Brain microvascular endothelial cell (primary cell): ENCODE measurements around the gene OR2V2.
"Not testable (repeated sequence)": the region's sequence is repeated elsewhere in the genome, so short reads cannot be mapped to it uniquely, and the experiment has no call there.

ENCODE experiments used
- DNase-seq: peaks from one replicate; pipeline ENCODE4 v3.0.0-alpha.2; 2020
- H3K27ac ChIP-seq: fragments of 250-450 bp; sonication (Bioruptor Pico); 2 replicates; pipeline ENCODE4 v1.5.1; 2020; ENCODE audit warnings: mild to moderate bottlenecking, moderate library complexity
- H3K27me3 ChIP-seq: fragments of 250-450 bp; sonication (Bioruptor Pico); replicated peaks from 2 replicates; pipeline ENCODE4 v1.5.1; 2020; ENCODE audit warnings: mild to moderate bottlenecking
- H3K36me3 ChIP-seq: fragments of 250-450 bp; sonication (Bioruptor Pico); replicated peaks from 2 replicates; pipeline ENCODE4 v1.5.1; 2020; ENCODE audit warnings: mild to moderate bottlenecking
- H3K4me3 ChIP-seq: 2 replicates; pipeline ENCODE4 v1.5.1; 2011; ENCODE audit warnings: low read depth, mild to moderate bottlenecking, control low read depth, low read length, moderate library complexity
- in situ Hi-C: cut with HindIII; loops from 2 replicates; pipeline ENCODE4 v1.10.0; 2017; ENCODE audit warnings: low sequenced_read_pairs, low pct_ligation_motif_present
- TF ChIP-seq, protein P1 (sequence below): IDR thresholded peaks from 2 replicates; pipeline ENCODE4 v1.5.1; 2011; ENCODE audit warnings: low read depth, mild to moderate bottlenecking, moderate library complexity, low read length, control low read depth, inconsistent platforms; ENCODE audit errors: missing control alignments

The OR2V2 gene

DNA sequence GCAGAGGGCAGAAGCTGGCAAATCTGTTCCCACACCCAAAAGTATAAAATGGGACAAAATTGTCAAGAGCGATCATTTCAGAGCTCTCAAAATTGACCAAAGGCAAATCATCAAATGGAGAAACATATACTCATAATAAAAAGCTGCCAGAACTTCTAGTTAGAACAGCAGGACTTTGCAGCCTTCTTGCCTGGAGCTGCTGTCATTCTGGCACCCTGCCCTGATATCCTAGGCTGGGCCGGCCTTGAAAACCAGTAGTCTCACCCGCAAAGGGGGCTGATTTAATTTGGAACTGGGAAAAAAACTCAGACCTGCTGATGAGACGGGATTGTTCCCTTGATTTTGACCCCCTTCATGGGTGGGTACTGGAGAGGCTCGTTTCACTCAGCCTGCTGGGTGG, 34.9 kb upstream of the OR2V2 start:
- peaks cover 11% of the 10 kb centered on the region for H3K27me3 ChIP-seq
- in situ Hi-C loops: no loop called here
- no peaks in the 10 kb centered on the region for H3K36me3 ChIP-seq
- DNase-seq: no peak
- H3K4me3 ChIP-seq: no peak overlapping the region
- H3K27ac ChIP-seq: no peak overlapping the region
- TF ChIP-seq, protein P1, sequence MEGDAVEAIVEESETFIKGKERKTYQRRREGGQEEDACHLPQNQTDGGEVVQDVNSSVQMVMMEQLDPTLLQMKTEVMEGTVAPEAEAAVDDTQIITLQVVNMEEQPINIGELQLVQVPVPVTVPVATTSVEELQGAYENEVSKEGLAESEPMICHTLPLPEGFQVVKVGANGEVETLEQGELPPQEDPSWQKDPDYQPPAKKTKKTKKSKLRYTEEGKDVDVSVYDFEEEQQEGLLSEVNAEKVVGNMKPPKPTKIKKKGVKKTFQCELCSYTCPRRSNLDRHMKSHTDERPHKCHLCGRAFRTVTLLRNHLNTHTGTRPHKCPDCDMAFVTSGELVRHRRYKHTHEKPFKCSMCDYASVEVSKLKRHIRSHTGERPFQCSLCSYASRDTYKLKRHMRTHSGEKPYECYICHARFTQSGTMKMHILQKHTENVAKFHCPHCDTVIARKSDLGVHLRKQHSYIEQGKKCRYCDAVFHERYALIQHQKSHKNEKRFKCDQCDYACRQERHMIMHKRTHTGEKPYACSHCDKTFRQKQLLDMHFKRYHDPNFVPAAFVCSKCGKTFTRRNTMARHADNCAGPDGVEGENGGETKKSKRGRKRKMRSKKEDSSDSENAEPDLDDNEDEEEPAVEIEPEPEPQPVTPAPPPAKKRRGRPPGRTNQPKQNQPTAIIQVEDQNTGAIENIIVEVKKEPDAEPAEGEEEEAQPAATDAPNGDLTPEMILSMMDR: no peak

DNA sequence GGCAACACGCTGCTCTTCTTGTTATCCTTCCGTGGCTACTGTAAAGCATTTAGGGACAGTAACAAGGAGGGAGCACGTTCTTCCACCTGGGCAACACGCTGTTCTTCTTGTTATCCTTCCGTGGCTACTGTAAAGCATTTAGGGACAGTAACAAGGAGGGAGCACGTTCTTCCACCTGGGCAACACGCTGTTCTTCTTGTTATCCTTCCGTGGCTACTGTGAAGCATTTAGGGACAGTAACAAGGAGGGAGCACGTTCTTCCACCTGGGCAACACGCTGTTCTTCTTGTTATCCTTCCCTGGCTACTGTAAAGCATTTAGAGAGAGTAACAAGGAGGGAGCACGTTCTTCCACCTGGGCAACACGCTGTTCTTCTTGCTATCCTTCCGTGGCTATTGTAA, 33.8 kb upstream of the OR2V2 start:
- H3K36me3 ChIP-seq, H3K4me3 ChIP-seq, DNase-seq, in situ Hi-C loops, H3K27ac ChIP-seq: not testable (repeated sequence)
- peaks cover 11% of the 10 kb centered on the region for H3K27me3 ChIP-seq

DNA sequence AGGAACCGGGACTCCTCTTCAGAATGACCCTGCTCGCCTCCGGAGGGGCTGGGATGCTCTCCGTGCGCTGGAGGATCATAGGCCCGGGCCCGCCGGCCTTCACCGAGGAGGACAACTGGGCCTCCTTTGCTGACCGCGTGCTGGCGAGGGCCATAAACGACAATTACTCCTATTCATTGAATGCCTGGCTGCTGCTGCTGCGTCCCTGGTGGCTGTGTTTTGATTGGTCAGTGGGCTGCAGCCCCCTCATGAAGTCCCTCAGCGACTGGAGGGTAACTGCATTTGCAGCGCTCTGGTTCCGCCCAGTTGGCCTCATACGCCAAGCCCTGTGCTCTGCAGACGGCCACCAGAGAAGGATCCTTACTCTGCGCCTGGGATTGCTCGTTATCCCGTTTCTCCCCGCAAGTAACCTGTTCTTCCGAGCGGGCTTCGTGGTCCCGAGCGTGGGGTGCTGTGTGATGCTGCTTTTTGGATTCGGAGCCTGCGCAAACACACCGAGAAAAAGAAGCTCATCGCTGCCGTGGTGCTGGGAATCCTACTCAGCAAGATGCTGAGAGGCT, 33.0 kb upstream of the OR2V2 start:
- Histone ChIP-seq H3K36me3 (no peaks in the 10 kb centered on the region), H3K4me3 (peak overlapping the region; percentile 35), H3K27me3 (peaks cover 11% of the 10 kb centered on the region), H3K27ac (no peak overlapping the region)
- DNase-seq: no peak
- in situ Hi-C loops: no loop called here
- TF ChIP-seq, protein P1: no peak

DNA sequence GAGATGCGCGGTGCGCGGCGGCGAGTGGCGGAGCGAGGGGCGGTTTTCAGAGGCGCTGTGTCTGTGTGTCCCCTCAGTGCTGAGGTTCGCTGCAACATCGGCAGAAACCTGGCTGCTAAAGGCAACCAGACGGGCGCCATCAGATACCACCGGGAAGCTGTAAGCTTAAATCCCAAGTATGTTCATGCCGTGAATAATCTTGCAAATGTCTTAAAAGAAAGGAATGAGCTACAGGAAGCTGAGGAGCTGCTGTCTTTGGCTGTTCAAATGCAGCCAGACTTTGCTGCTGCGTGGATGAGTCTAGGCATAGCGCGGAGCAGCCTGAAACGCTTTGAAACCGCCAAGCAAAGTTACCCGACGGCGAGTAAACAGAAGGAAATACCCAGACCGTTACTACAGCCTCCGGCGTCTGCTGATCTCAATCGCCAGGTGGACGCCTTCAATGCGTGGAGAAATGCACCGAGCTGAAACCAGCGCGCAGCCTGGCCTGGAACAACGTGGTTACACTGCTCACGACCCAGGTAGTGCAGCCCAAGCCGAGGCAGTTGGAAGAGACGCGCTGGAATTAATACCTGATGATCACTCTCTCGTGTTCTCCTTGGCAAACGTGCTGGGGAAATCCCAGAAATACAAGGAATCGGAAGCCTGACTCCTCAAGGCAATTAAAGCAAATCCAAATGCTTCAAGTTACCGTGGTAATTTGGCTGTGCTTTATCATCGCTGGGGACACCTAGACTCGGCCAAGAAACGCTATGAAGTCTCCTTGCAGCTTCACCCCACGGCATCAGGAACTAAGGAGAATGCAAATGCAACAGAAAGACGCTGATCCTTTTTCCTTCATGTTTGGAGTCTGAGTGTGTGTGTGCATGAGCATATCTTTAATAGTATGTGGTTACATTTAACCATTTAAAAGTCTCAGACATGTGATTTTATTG, 32.3 kb upstream of the OR2V2 start:
- H3K27ac ChIP-seq: no peak overlapping the region
- in situ Hi-C loops: no loop called here
- H3K27me3 ChIP-seq: peaks cover 11% of the 10 kb centered on the region
- TF ChIP-seq, protein P1: no peak
- no peaks in the 10 kb centered on the region for H3K36me3 ChIP-seq
- H3K4me3 ChIP-seq: peak overlapping the region; percentile 35
- DNase-seq: peak; percentile 63

DNA sequence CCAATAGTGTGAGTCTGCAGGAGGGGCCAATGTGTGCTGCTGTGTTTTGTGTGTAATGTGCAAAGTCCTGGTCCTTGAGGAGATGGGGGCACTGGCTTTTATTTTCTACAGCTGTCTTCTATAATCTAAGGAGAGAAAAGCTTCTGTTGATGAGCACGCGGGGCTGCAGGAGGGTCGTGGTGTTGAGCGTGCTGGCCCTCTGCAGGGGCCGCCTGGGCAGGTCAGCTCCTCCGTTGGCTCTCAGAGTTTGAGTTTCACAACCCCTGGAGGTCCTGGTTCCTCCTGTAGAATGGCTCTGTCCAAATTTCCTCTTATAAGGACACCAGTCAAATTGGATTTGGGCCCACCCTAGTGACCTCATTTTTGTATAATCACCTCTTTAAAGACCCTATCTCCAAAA, 29.0 kb upstream of the OR2V2 start:
- Histone ChIP-seq H3K27ac (no peak overlapping the region), H3K36me3 (no peaks in the 10 kb centered on the region), H3K4me3 (no peak overlapping the region), H3K27me3 (peaks cover 11% of the 10 kb centered on the region)
- TF ChIP-seq, protein P1: no peak
- DNase-seq: no peak
- in situ Hi-C loops: no loop called here

DNA sequence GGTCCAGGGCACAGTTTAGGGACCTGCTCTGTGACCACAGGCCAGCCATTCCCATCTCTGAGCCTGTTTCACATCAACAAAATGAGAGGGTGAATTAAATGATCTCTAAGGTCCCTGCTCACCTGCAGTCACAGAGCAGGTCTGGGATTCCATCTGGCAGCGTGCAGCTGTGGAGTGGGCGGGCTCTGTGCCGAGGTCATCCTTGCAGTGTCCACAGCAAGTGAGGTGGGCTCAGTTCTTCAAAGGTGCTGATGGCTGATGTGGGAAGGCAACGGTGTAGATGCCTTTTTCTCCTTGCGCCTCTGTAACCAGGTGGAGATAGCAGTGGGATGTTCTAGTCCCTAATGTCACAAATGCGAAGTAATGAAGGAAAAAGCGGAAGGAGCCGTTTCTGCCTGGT, 28.3 kb upstream of the OR2V2 start:
- TF ChIP-seq, protein P1: no peak
- no peak for DNase-seq
- H3K27ac ChIP-seq: no peak overlapping the region
- in situ Hi-C loops: no loop called here
- no peak overlapping the region for H3K4me3 ChIP-seq
- H3K27me3 ChIP-seq: peaks cover 10% of the 10 kb centered on the region
- H3K36me3 ChIP-seq: no peaks in the 10 kb centered on the region
